Common myeloid progenitor, CD34-positive (primary cell): Measurements from ENCODE around the gene APOL4.
"Not testable (repeated sequence)": the region's sequence is repeated elsewhere in the genome, so short reads cannot be mapped to it uniquely, and the experiment has no call there.

Experiments
- CTCF ChIA-PET: fragments of 350-600 bp; sonication (Branson Sonifier 250); formaldehyde crosslinking; loops from one replicate; lab custom pipeline; 2021; ENCODE audit warnings: antibody characterized with exemption; lab: Charles Lee
- POLR2A ChIA-PET: fragments of 350-600 bp; sonication (Branson Sonifier 250); formaldehyde crosslinking; loops from one replicate; lab custom pipeline; 2021; ENCODE audit warnings: antibody characterized with exemption; lab: Charles Lee
- DNase-seq, 3 donors: peaks; one replicate each; pipeline versions ENCODE4 v3.0.0 to v3.0.0-alpha.2; 2013
- H3K27ac ChIP-seq, 2 experiments: 1 replicate in 1 of 2; 2 replicates in 1 of 2; pipeline ENCODE4 v1.7.0; 2013; ENCODE audit warnings: inconsistent platforms in 2 of 2, low read length in 2 of 2, mild to moderate bottlenecking in 2 of 2, low read depth in 1 of 2, moderate library complexity in 1 of 2; ENCODE audit not compliant: severe bottlenecking in 2 of 2, insufficient read depth in 1 of 2, poor library complexity in 1 of 2
- H3K27me3 ChIP-seq, 5 experiments: replicated peaks in 2 of 5; 1 replicate in 3 of 5; 2 replicates in 2 of 5; pipeline versions ENCODE4 v1.6.1 to v1.7.0; 2013; ENCODE audit warnings: low read length in 4 of 5, mild to moderate bottlenecking in 2 of 5, moderate library complexity in 2 of 5, inconsistent platforms in 1 of 5; ENCODE audit not compliant: insufficient read depth in 5 of 5, control insufficient read depth in 4 of 5
- H3K36me3 ChIP-seq, 4 experiments: 1 replicate in 2 of 4; 2 replicates in 2 of 4; pipeline versions ENCODE4 v1.6.1 to v1.7.0; 2013; ENCODE audit warnings: low read length in 3 of 4, control low read depth in 1 of 4, mild to moderate bottlenecking in 1 of 4; ENCODE audit not compliant: control insufficient read depth in 4 of 4, insufficient read depth in 4 of 4
- H3K4me1 ChIP-seq, 4 experiments: 1 replicate in 3 of 4; 2 replicates in 1 of 4; pipeline versions ENCODE4 v1.6.1 to v1.7.1; 2013; ENCODE audit warnings: low read length in 3 of 4, mild to moderate bottlenecking in 3 of 4, control low read depth in 1 of 4, inconsistent platforms in 1 of 4, moderate library complexity in 1 of 4; ENCODE audit not compliant: control insufficient read depth in 4 of 4, insufficient read depth in 4 of 4; ENCODE audit errors: control extremely low read depth in 1 of 4
- H3K4me3 ChIP-seq, 7 experiments: 1 replicate in 4 of 7; 2 replicates in 3 of 7; pipeline versions ENCODE4 v1.5.1 to v1.7.0; 2013; ENCODE audit warnings: mild to moderate bottlenecking in 7 of 7, low read length in 6 of 7, moderate library complexity in 6 of 7, inconsistent platforms in 2 of 7, low read depth in 2 of 7, control low read depth in 1 of 7; ENCODE audit not compliant: insufficient read depth in 4 of 7, control insufficient read depth in 1 of 7; ENCODE audit errors: extremely low read depth in 1 of 7
- H3K9me3 ChIP-seq, 5 experiments: 1 replicate in 4 of 5; 2 replicates in 1 of 5; pipeline versions ENCODE4 v1.6.1 to v1.7.1; 2013; ENCODE audit warnings: low read length in 4 of 5, mild to moderate bottlenecking in 2 of 5, inconsistent platforms in 1 of 5, low read depth in 1 of 5, moderate library complexity in 1 of 5; ENCODE audit not compliant: control insufficient read depth in 4 of 5, insufficient read depth in 2 of 5; ENCODE audit errors: control extremely low read depth in 1 of 5
- WGBS: methylation state at CpG from one replicate; pipeline ENCODE4 v1.1.5; 2013; ENCODE audit not compliant: insufficient coverage; 5-methylcytosine and 5-hydroxymethylcytosine counted together

Gene APOL4

GRCh38 chr22:36210224-36210623 is 8.6 kb upstream of the APOL4 start:
- ChIA-PET CTCF (interaction anchor here (4.2 kb wide), 1 partner anchor 12 kb away, joined by 18 read pairs; no protein-coding TSS in a partner anchor), POLR2A (no interaction called here)
- Histone ChIP-seq H3K9me3 (peaks cover 0 to 5% (median 0%) of the 10 kb centered on the region in 5 experiments), H3K27me3 (no peaks in the 10 kb centered on the region), H3K4me3 (no peak overlapping the region), H3K4me1 (peaks cover 6 to 61% (median 29%) of the 10 kb centered on the region in 4 experiments), H3K27ac (no peak overlapping the region), H3K36me3 (no peaks in the 10 kb centered on the region)
- WGBS: no CpG with 5 or more reads among the region's 3 CpGs
- DNase-seq: no peak

- H3K27me3 ChIP-seq, H3K36me3 ChIP-seq, POLR2A ChIA-PET, H3K4me3 ChIP-seq, H3K27ac ChIP-seq, H3K9me3 ChIP-seq: not testable (repeated sequence)
- WGBS: 14% methylated on average over 1 of the region's 5 CpGs
- peaks cover 6 to 61% (median 29%) of the 10 kb centered on the region in 4 experiments for H3K4me1 ChIP-seq
- CTCF ChIA-PET: interaction anchor here (1.5 to 4.2 kb wide), 2 partner anchors 9 to 12 kb away, joined by 4 to 18 read pairs; no protein-coding TSS in a partner anchor
- peak in 2 of 3 donors; percentile 20 to 46 for DNase-seq
Measured at GRCh38 chr22:36209488-36209908, 7.9 kb upstream of the APOL4 start.

GRCh38 chr22:36208914-36209313 is 7.3 kb upstream of the APOL4 start:
- no peak for DNase-seq
- Histone ChIP-seq H3K9me3 (peaks cover 0 to 5% (median 0%) of the 10 kb centered on the region in 5 experiments), H3K27ac (no peak overlapping the region), H3K27me3 (no peaks in the 10 kb centered on the region), H3K4me1 (peaks cover 6 to 58% (median 30%) of the 10 kb centered on the region in 4 experiments), H3K4me3 (no peak overlapping the region), H3K36me3 (no peaks in the 10 kb centered on the region)
- WGBS: no CpG with 5 or more reads among the region's 1 CpG
- ChIA-PET POLR2A (no interaction called here), CTCF (interaction anchor here (0.8 to 4.2 kb wide), 5 partner anchors 9 to 77 kb away, joined by 3 to 18 read pairs (median 4); no protein-coding TSS in a partner anchor)

- no peak overlapping the region for H3K4me3 ChIP-seq
- peaks cover 0 to 5% (median 0%) of the 10 kb centered on the region in 5 experiments for H3K9me3 ChIP-seq
- 100% methylated on average over 1 of the region's 1 CpG for WGBS
- no peaks in the 10 kb centered on the region for H3K36me3 ChIP-seq
- DNase-seq: no peak
- ChIA-PET POLR2A (no interaction called here), CTCF (interaction anchor here (0.8 to 4.2 kb wide), 6 partner anchors 10 to 78 kb away, joined by 3 to 18 read pairs (median 4); no protein-coding TSS in a partner anchor)
- H3K27ac ChIP-seq: no peak overlapping the region
- no peaks in the 10 kb centered on the region for H3K27me3 ChIP-seq
- peaks cover 6 to 55% (median 30%) of the 10 kb centered on the region in 4 experiments for H3K4me1 ChIP-seq
Measured at GRCh38 chr22:36208162-36208765, 6.7 kb upstream of the APOL4 start.

GRCh38 chr22:36206255-36206654 is 4.6 kb upstream of the APOL4 start:
- POLR2A ChIA-PET: no interaction called here
- no peak for DNase-seq
- Histone ChIP-seq H3K9me3 (peaks cover 0 to 5% (median 0%) of the 10 kb centered on the region in 5 experiments), H3K4me3 (no peak overlapping the region), H3K27ac (no peak overlapping the region), H3K4me1 (peaks cover 6 to 52% (median 29%) of the 10 kb centered on the region in 4 experiments), H3K27me3 (no peaks in the 10 kb centered on the region), H3K36me3 (no peaks in the 10 kb centered on the region)
- WGBS: no CpG with 5 or more reads among the region's 1 CpG
- CTCF ChIA-PET: interaction anchor here (2.3 kb wide), 1 partner anchor 9 kb away, joined by 10 read pairs; no protein-coding TSS in a partner anchor

GRCh38 chr22:36205573-36205972 is 4.0 kb upstream of the APOL4 start:
- H3K36me3 ChIP-seq, H3K27me3 ChIP-seq, H3K27ac ChIP-seq, H3K4me3 ChIP-seq, POLR2A ChIA-PET, DNase-seq, H3K9me3 ChIP-seq: not testable (repeated sequence)
- 96% methylated on average over 4 of the region's 5 CpGs for WGBS
- CTCF ChIA-PET: interaction anchor here (1.1 to 4.2 kb wide), 3 partner anchors 8 to 32 kb away, joined by 3 to 23 read pairs (median 10); no protein-coding TSS in a partner anchor
- peaks cover under 1 to 48% (median 22%) of the 10 kb centered on the region in 4 experiments for H3K4me1 ChIP-seq

- Histone ChIP-seq H3K27me3 (no peaks in the 10 kb centered on the region), H3K27ac (no peak overlapping the region), H3K4me1 (peaks cover 0 to 50% (median 19%) of the 10 kb centered on the region in 4 experiments), H3K36me3 (no peaks in the 10 kb centered on the region), H3K4me3 (peak overlapping the region in 2 of 7 experiments; percentile 37 to 71), H3K9me3 (peaks cover 0 to 5% (median 0%) of the 10 kb centered on the region in 5 experiments)
- ChIA-PET CTCF (interaction anchor here (0.8 to 4.2 kb wide), 7 partner anchors 9 to 82 kb away, joined by 3 to 23 read pairs (median 4); no protein-coding TSS in a partner anchor), POLR2A (no interaction called here)
- DNase-seq: peak in 1 of 3 donors; percentile 29
- WGBS: 96% methylated on average over 4 of the region's 6 CpGs
Measured at GRCh38 chr22:36204632-36205015, 3.0 kb upstream of the APOL4 start.
